Endodermal cell (in vitro differentiated cells): Measurements from ENCODE around the gene PRKD3. TPM values are rescaled to one million over a fixed set of nuclear protein-coding genes. Genes with fewer than 3 reads are reported as not detected.

Experiments used
- DNase-seq: peaks from one replicate; pipeline ENCODE4 v3.0.0-alpha.2; 2017
- H3K27ac ChIP-seq: 2 replicates; pipeline ENCODE4 v1.5.1; 2013; ENCODE audit warnings: mild to moderate bottlenecking, low read depth, low read length, moderate library complexity
- H3K27me3 ChIP-seq: 2 replicates; pipeline ENCODE4 v1.6.1; 2013; ENCODE audit warnings: mild to moderate bottlenecking, low read length, moderate library complexity; ENCODE audit not compliant: insufficient read depth, control insufficient read depth, poor library complexity, severe bottlenecking
- H3K36me3 ChIP-seq: 2 replicates; pipeline ENCODE4 v1.7.0; 2013; ENCODE audit warnings: mild to moderate bottlenecking, low read length, moderate library complexity; ENCODE audit not compliant: control insufficient read depth, insufficient read depth
- H3K4me1 ChIP-seq: one replicate; pipeline ENCODE4 v1.7.0; 2013; ENCODE audit warnings: low read length; ENCODE audit not compliant: control insufficient read depth, insufficient read depth
- H3K4me3 ChIP-seq: 2 replicates; pipeline ENCODE4 v1.5.1; 2013; ENCODE audit warnings: mild to moderate bottlenecking, low read length, moderate library complexity
- H3K9ac ChIP-seq: 2 replicates; pipeline ENCODE4 v1.6.1; 2013; ENCODE audit warnings: mild to moderate bottlenecking, low read length, moderate library complexity; ENCODE audit not compliant: poor library complexity, severe bottlenecking; ENCODE audit errors: extremely low read depth
- H3K9me3 ChIP-seq: 2 replicates; pipeline ENCODE4 v1.6.1; 2013; ENCODE audit warnings: mild to moderate bottlenecking, low read length, moderate library complexity; ENCODE audit not compliant: control insufficient read depth
- H3K27ac Mint-ChIP-seq: 2 replicates; pipeline ENCODE4 v1.8.0; 2020; ENCODE audit warnings: mixed read lengths
- H3K27me3 Mint-ChIP-seq: 2 replicates; pipeline ENCODE4 v1.8.0; 2021; ENCODE audit warnings: mild to moderate bottlenecking, mixed read lengths; ENCODE audit not compliant: insufficient read depth
- H3K36me3 Mint-ChIP-seq: 2 replicates; pipeline ENCODE4 v1.8.0; 2020; ENCODE audit warnings: low read depth, mixed read lengths
- H3K4me1 Mint-ChIP-seq: 2 replicates; pipeline ENCODE4 v1.8.0; 2020; ENCODE audit warnings: mixed read lengths
- H3K4me3 Mint-ChIP-seq: 2 replicates; pipeline ENCODE4 v1.8.0; 2020; ENCODE audit warnings: mild to moderate bottlenecking, moderate library complexity, mixed read lengths
- H3K9me3 Mint-ChIP-seq: 2 replicates; pipeline ENCODE4 v1.8.0; 2020; ENCODE audit warnings: mild to moderate bottlenecking, mixed read lengths
- CTCF ChIP-seq: fragments of 200-600 bp; sonication (generic); conservative IDR thresholded peaks from 2 replicates; pipeline ENCODE4 v1.5.0; 2021; ENCODE audit warnings: antibody characterized with exemption, mild to moderate bottlenecking
- WGBS, 2 experiments: methylation state at CpG; one replicate each; pipeline versions ENCODE4 v1.1.5 to v1.1.7; 2013; ENCODE audit warnings: missing lambda C conversion rate in 2 of 2, mixed read lengths in 1 of 2; ENCODE audit not compliant: insufficient coverage in 1 of 2, insufficient read length in 1 of 2; 5-methylcytosine and 5-hydroxymethylcytosine counted together
- total RNA-seq, 2 donors: library from RNA; stranded (reverse); fragmentation: NEBNext Ultra II Directional in 1 of 2; extraction: Animal tissue kit (Norgen Biotek cat#: 25700) in 1 of 2; gene quantifications; 2 replicates in 1 of 2; 3 replicates in 1 of 2; pipeline ENCODE4 v1.2.1, GENCODE V29; 2021

The PRKD3 gene
- total RNA-seq, 2 donors from 2014 or later, result 94.4 to 95.0 TPM

GRCh38 chr2:37333256-37333655 is 8.6 kb upstream of the PRKD3 start:
- Mint-ChIP-seq H3K4me3 (no peak overlapping the region), H3K27ac (no peak overlapping the region), H3K36me3 (no peaks in the 10 kb centered on the region), H3K27me3 (no peaks in the 10 kb centered on the region), H3K9me3 (no peaks in the 10 kb centered on the region), H3K4me1 (peaks cover 5% of the 10 kb centered on the region)
- H3K4me1 ChIP-seq, result no peaks in the 10 kb centered on the region
- no peak overlapping the region for H3K27ac ChIP-seq
- 90% methylated on average over 2 of the region's 2 CpGs; no CpG with 5 or more reads in 1 of the 2 experiments for WGBS, 2 experiments
- H3K4me3 ChIP-seq, result no peak overlapping the region
- no peaks in the 10 kb centered on the region for H3K9me3 ChIP-seq
- no peak for DNase-seq
- H3K36me3 ChIP-seq, result no peaks in the 10 kb centered on the region
- TF ChIP-seq CTCF, result no peak
- no peaks in the 10 kb centered on the region for H3K27me3 ChIP-seq
- no peak overlapping the region for H3K9ac ChIP-seq

- DNase-seq, result no peak
- H3K27ac ChIP-seq, result no peak overlapping the region
- Mint-ChIP-seq H3K4me1 (peaks cover under 1% of the 10 kb centered on the region), H3K4me3 (no peak overlapping the region), H3K27ac (no peak overlapping the region), H3K27me3 (no peaks in the 10 kb centered on the region), H3K9me3 (no peaks in the 10 kb centered on the region), H3K36me3 (no peaks in the 10 kb centered on the region)
- no peaks in the 10 kb centered on the region for H3K9me3 ChIP-seq
- H3K4me3 ChIP-seq, result no peak overlapping the region
- no peaks in the 10 kb centered on the region for H3K4me1 ChIP-seq
- WGBS, 2 experiments, result 91% methylated on average over 3 of the region's 3 CpGs; no CpG with 5 or more reads in 1 of the 2 experiments
- no peak overlapping the region for H3K9ac ChIP-seq
- no peaks in the 10 kb centered on the region for H3K27me3 ChIP-seq
- TF ChIP-seq CTCF, result no peak
- no peaks in the 10 kb centered on the region for H3K36me3 ChIP-seq
Observed at GRCh38 chr2:37332560-37332959, 7.9 kb upstream of the PRKD3 start.

- Histone ChIP-seq H3K27me3 (peaks cover 1% of the 10 kb centered on the region), H3K27ac (no peak overlapping the region), H3K4me1 (peaks cover 8% of the 10 kb centered on the region), H3K36me3 (no peaks in the 10 kb centered on the region), H3K9me3 (no peaks in the 10 kb centered on the region), H3K9ac (no peak overlapping the region), H3K4me3 (no peak overlapping the region)
- Mint-ChIP-seq H3K4me1 (peaks cover 4% of the 10 kb centered on the region), H3K4me3 (no peak overlapping the region), H3K9me3 (no peaks in the 10 kb centered on the region), H3K27ac (no peak overlapping the region), H3K27me3 (peaks cover 3% of the 10 kb centered on the region), H3K36me3 (no peaks in the 10 kb centered on the region)
- no peak for DNase-seq
- TF ChIP-seq CTCF, result no peak
Observed at GRCh38 chr2:37330681-37331080, 6.0 kb upstream of the PRKD3 start.
